ENCODE data around the gene POLL. TPM values are rescaled to one million over a fixed set of nuclear protein-coding genes. Genes with fewer than 3 reads are reported as not detected.

Gene POLL
- total and polyA plus RNA-seq, 11 donors = 12.3 to 21.6 (median 17.7) TPM

DNA sequence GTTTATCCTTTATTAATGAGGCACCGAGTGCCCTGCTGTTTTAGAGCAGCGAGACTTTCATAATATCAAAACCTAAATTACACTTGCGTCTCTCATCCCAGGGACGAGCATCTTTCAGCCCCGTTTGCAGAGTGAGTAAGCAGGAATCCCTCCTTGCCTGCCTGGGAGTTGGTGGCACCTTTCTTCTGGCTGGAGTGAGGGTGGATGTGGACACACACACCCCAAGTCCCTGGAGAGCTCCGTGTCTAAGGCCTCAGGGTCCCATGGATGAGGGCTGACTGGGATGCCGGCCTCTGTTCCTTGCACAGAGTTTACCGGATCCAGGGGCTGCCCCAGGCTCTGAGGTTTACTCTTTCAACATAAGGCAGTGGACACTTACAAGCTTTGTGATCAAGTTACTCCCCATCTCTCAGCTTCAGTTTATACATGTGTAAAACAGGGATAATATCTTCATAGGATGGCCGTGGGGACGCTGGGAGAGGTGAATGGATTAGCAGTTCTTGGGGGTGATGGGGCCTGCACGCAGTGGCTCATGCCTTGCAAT lies 24.5 kb downstream of the POLL start:
- H3K36me3 ChIP-seq = no peaks in the 10 kb centered on the region
- peak in 1 of 5 donors; percentile 15 for DNase-seq
- no peak for ATAC-seq
- no peaks in the 10 kb centered on the region for H3K9me3 ChIP-seq
- H3K4me3 ChIP-seq = no peak overlapping the region
- peaks cover 0 to 13% (median 0%) of the 10 kb centered on the region in 12 donors for H3K4me1 ChIP-seq
- 72 to 78% (median 77%) methylated on average over 9 to 11 of the region's 11 CpGs for WGBS, 4 donors
- no peak overlapping the region for H3K27ac ChIP-seq
- H3K27me3 ChIP-seq = peaks cover 5 to 47% (median 32%) of the 10 kb centered on the region in 9 donors
- TF ChIP-seq, protein P1, sequence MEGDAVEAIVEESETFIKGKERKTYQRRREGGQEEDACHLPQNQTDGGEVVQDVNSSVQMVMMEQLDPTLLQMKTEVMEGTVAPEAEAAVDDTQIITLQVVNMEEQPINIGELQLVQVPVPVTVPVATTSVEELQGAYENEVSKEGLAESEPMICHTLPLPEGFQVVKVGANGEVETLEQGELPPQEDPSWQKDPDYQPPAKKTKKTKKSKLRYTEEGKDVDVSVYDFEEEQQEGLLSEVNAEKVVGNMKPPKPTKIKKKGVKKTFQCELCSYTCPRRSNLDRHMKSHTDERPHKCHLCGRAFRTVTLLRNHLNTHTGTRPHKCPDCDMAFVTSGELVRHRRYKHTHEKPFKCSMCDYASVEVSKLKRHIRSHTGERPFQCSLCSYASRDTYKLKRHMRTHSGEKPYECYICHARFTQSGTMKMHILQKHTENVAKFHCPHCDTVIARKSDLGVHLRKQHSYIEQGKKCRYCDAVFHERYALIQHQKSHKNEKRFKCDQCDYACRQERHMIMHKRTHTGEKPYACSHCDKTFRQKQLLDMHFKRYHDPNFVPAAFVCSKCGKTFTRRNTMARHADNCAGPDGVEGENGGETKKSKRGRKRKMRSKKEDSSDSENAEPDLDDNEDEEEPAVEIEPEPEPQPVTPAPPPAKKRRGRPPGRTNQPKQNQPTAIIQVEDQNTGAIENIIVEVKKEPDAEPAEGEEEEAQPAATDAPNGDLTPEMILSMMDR (IDR thresholded peaks at IDR 0.05) = no peak
- no peak for TF ChIP-seq POLR2A (IDR thresholded peaks at IDR 0.05)
- intact Hi-C loops (cut with DNase I) = loop anchor here in 3 of 10 donors (2.0 to 10.0 kb wide), 3 partner anchors 259 to 347 kb away; no protein-coding TSS in a partner anchor

DNA sequence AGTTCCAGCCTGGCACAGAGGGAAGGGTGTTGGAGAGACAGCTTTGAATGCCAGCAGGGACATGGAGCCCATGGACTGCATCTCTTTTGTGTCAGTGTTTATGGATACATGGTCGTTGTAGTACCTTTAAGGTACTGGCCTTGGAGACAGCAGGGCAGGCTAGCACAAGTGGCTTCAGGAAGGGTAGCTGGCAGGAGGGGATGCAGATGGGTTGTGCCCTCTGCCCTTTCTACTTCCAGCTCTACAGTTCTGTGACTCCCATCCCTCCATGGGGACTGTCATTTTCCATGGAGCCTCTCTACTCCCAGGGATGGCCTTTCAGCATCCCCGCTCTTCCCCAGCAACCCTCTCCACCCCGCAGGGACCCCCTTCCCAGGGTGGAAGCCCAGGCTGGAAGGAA lies 25.1 kb downstream of the POLL start:
- 63 to 71% (median 69%) methylated on average over 2 to 3 of the region's 3 CpGs for WGBS, 4 donors
- no peak for ATAC-seq
- TF ChIP-seq, protein P1 (IDR thresholded peaks at IDR 0.05) = no peak
- TF ChIP-seq POLR2A (IDR thresholded peaks at IDR 0.05) = no peak
- Histone ChIP-seq H3K27me3 (peaks cover 5 to 41% (median 27%) of the 10 kb centered on the region in 9 donors), H3K9me3 (no peaks in the 10 kb centered on the region), H3K4me3 (no peak overlapping the region), H3K27ac (no peak overlapping the region), H3K36me3 (no peaks in the 10 kb centered on the region), H3K4me1 (peaks cover 0 to 13% (median 0%) of the 10 kb centered on the region in 12 donors)
- DNase-seq = no peak
- intact Hi-C loops (cut with DNase I) = loop anchor here in 3 of 10 donors (2.0 to 10.0 kb wide), 3 partner anchors 258 to 346 kb away; no protein-coding TSS in a partner anchor

- Histone ChIP-seq H3K9me3 (no peaks in the 10 kb centered on the region), H3K36me3 (no peaks in the 10 kb centered on the region), H3K27me3 (peaks cover 2 to 35% (median 21%) of the 10 kb centered on the region in 9 donors), H3K4me1 (peaks cover 0 to 13% (median 0%) of the 10 kb centered on the region in 12 donors), H3K27ac (no peak overlapping the region), H3K4me3 (no peak overlapping the region)
- peak in 1 of 5 donors; percentile 13 for DNase-seq
- WGBS, 4 donors = 86 to 90% (median 88%) methylated on average over 5 of the region's 5 CpGs
- ATAC-seq = no peak
- TF ChIP-seq POLR2A (IDR thresholded peaks at IDR 0.05) = no peak
- TF ChIP-seq, protein P1 (IDR thresholded peaks at IDR 0.05) = no peak
- intact Hi-C loops (cut with DNase I) = loop anchor here in 3 of 10 donors (2.0 to 10.0 kb wide), 3 partner anchors 257 to 345 kb away; no protein-coding TSS in a partner anchor
These were observed 25.8 kb downstream of the POLL start for GRCh38 chr10:101562231-101562630.

GRCh38 chr10:101561068-101561915 lies 26.8 kb downstream of the POLL start:
- Histone ChIP-seq H3K36me3 (no peaks in the 10 kb centered on the region), H3K4me1 (peaks cover 0 to 8% (median 0%) of the 10 kb centered on the region in 12 donors), H3K9me3 (no peaks in the 10 kb centered on the region), H3K4me3 (no peak overlapping the region), H3K27ac (no peak overlapping the region), H3K27me3 (peaks cover 0 to 26% (median 12%) of the 10 kb centered on the region in 9 donors)
- ATAC-seq (no peak), DNase-seq (peak in 3 of 5 donors; percentile 5 to 19 (median 11))
- no peak for TF ChIP-seq POLR2A (IDR thresholded peaks at IDR 0.05)
- TF ChIP-seq, protein P1 (IDR thresholded peaks at IDR 0.05) = no peak
- WGBS, 4 donors = 70 to 81% (median 77%) methylated on average over 15 of the region's 15 CpGs
- intact Hi-C loops (cut with DNase I) = loop anchor here in 3 of 10 donors (10.0 kb wide), 2 partner anchors 256 to 286 kb away; no protein-coding TSS in a partner anchor

Data from heart left ventricle (tissue), 16 donors.